Epidermal melanocyte (primary cell): ENCODE data around the gene NRM.
"Not testable (repeated sequence)": the region's sequence is repeated elsewhere in the genome, so short reads cannot be mapped to it uniquely, and the experiment has no call there.

Experiments used
- DNase-seq: peaks from one replicate; pipeline ENCODE4 v3.0.0; 2011; ENCODE audit warnings: low spot score; ENCODE audit not compliant: insufficient read length

Gene NRM

GRCh38 chr6:30720738-30721197, 30.0 kb upstream of the NRM start:
- no peak for DNase-seq

- peak; percentile 90 for DNase-seq
These were observed 29.3 kb upstream of the NRM start, which contains the start of gene TUBB for GRCh38 chr6:30719791-30720737. Gene TUBB (plus strand): TSS chr6:30720352. CDS start chr6:30720507, 155 bp downstream.

- no peak for DNase-seq
These were observed 28.6 kb upstream of the NRM start for GRCh38 chr6:30719356-30719755.

- DNase-seq, result not testable (repeated sequence)
These were observed 27.3 kb upstream of the NRM start for GRCh38 chr6:30717845-30718720.

GRCh38 chr6:30717129-30717844, 26.5 kb upstream of the NRM start, which contains the start of gene MDC1:
Gene MDC1 (minus strand): TSS chr6:30717281. CDS start chr6:30715175, 2,106 bp downstream.
- peak; percentile 91 for DNase-seq

GRCh38 chr6:30716879-30717128, 26.0 kb upstream of the NRM start:
- no peak for DNase-seq

GRCh38 chr6:30714263-30714662, 23.5 kb upstream of the NRM start:
- DNase-seq, result no peak

- DNase-seq, result no peak
These were observed 21.7 kb upstream of the NRM start for GRCh38 chr6:30712441-30712945.

- DNase-seq, result no peak
These were observed 21.1 kb upstream of the NRM start for GRCh38 chr6:30711758-30712380.

- DNase-seq, result no peak
These were observed 18.5 kb upstream of the NRM start for GRCh38 chr6:30709101-30709868.

- DNase-seq, result no peak
These were observed 16.6 kb upstream of the NRM start for GRCh38 chr6:30707281-30707850.

GRCh38 chr6:30705620-30706019, 14.8 kb upstream of the NRM start:
- no peak for DNase-seq

GRCh38 chr6:30703821-30704220, 13.0 kb upstream of the NRM start:
- no peak for DNase-seq

- DNase-seq, result no peak
These were observed 12.2 kb upstream of the NRM start for GRCh38 chr6:30703011-30703410.

GRCh38 chr6:30700340-30700739, 9.6 kb upstream of the NRM start:
- DNase-seq, result no peak

GRCh38 chr6:30696432-30696831, 5.6 kb upstream of the NRM start:
- DNase-seq, result no peak

GRCh38 chr6:30691208-30691847, 544 bp upstream of the NRM start:
- no peak for DNase-seq

GRCh38 chr6:30689985-30690384, 799 bp downstream of the NRM start:
- no peak for DNase-seq
